HG03025 (cell line): ENCODE data around the gene GALNT2.

Experiments
- ATAC-seq: cut with Tn5 transposase; IDR thresholded peaks from one replicate; pipeline ENCODE4 v1.9.1; 2021; ENCODE audit warnings: mild to moderate bottlenecking, moderate library complexity; ENCODE audit not compliant: unreplicated experiment, low FRiP score

GALNT2 gene

GRCh38 chr1:230174471-230175162, 107.6 kb downstream of the GALNT2 start:
- no peak for ATAC-seq

- no peak for ATAC-seq
Observed at GRCh38 chr1:230175163-230175747, 108.2 kb downstream of the GALNT2 start.

- ATAC-seq = no peak
Observed at GRCh38 chr1:230175839-230176238, 108.8 kb downstream of the GALNT2 start.

- no peak for ATAC-seq
Observed at GRCh38 chr1:230176326-230176725, 109.3 kb downstream of the GALNT2 start.

GRCh38 chr1:230176871-230177411, 109.9 kb downstream of the GALNT2 start:
- no peak for ATAC-seq

GRCh38 chr1:230179249-230179648, 112.2 kb downstream of the GALNT2 start:
- no peak for ATAC-seq

- no peak for ATAC-seq
Observed at GRCh38 chr1:230185076-230186001, 118.3 kb downstream of the GALNT2 start.

- no peak for ATAC-seq
Observed at GRCh38 chr1:230186003-230186863, 119.2 kb downstream of the GALNT2 start.

GRCh38 chr1:230186874-230187273, 119.8 kb downstream of the GALNT2 start:
- ATAC-seq = no peak

- ATAC-seq = no peak
Observed at GRCh38 chr1:230187290-230187689, 120.3 kb downstream of the GALNT2 start.

GRCh38 chr1:230188826-230189225, 121.8 kb downstream of the GALNT2 start:
- no peak for ATAC-seq

- no peak for ATAC-seq
Observed at GRCh38 chr1:230189341-230189740, 122.3 kb downstream of the GALNT2 start.

GRCh38 chr1:230189824-230190223, 122.8 kb downstream of the GALNT2 start:
- no peak for ATAC-seq

- ATAC-seq = no peak
Observed at GRCh38 chr1:230191079-230191804, 124.2 kb downstream of the GALNT2 start.

GRCh38 chr1:230191855-230192254, 124.8 kb downstream of the GALNT2 start:
- ATAC-seq = no peak

- no peak for ATAC-seq
Observed at GRCh38 chr1:230194525-230194924, 127.5 kb downstream of the GALNT2 start.

GRCh38 chr1:230195199-230195598, 128.2 kb downstream of the GALNT2 start:
- ATAC-seq = no peak

- no peak for ATAC-seq
Observed at GRCh38 chr1:230196077-230196476, 129.0 kb downstream of the GALNT2 start.
